SK-N-SH treated with all-trans-retinoic acid at 6 μM for 48 hours (cell line): ENCODE data around the gene PLEKHG3.

Experiments
- ATAC-seq: fragments of 200-7000 bp; cut with Tn5 transposase; 3 replicates; pipeline ENCODE4 v1.9.1; 2020; ENCODE audit warnings: mild to moderate bottlenecking, moderate library complexity
- ARNTL ChIP-seq: fragments of 450-650 bp; formaldehyde crosslinking; IDR thresholded peaks from 2 replicates; pipeline ENCODE4 v1.5.0; 2020; ENCODE audit warnings: low read depth, mild to moderate bottlenecking, moderate library complexity, borderline replicate concordance
- BACH2 ChIP-seq: fragments of 250-450 bp; sonication (Bioruptor Pico); IDR thresholded peaks from 2 replicates; pipeline ENCODE4 v1.9.0; 2021; ENCODE audit warnings: mild to moderate bottlenecking, borderline replicate concordance
- CREB5 ChIP-seq: fragments of 250-450 bp; sonication (Bioruptor Pico); IDR thresholded peaks from 2 replicates; pipeline ENCODE4 v1.5.1; 2020; ENCODE audit warnings: low read depth, mild to moderate bottlenecking, moderate library complexity
- CSDC2 ChIP-seq: fragments of 250-450 bp; sonication (Bioruptor Pico); IDR thresholded peaks from 2 replicates; pipeline ENCODE4 v1.5.0; 2020; ENCODE audit warnings: mild to moderate bottlenecking, moderate library complexity
- CSRNP3 ChIP-seq: fragments of 250-450 bp; sonication (Bioruptor Pico); IDR thresholded peaks from 2 replicates; pipeline ENCODE4 v1.5.1; 2021; ENCODE audit warnings: mild to moderate bottlenecking, moderate library complexity
- ESRRG ChIP-seq: fragments of 250-450 bp; sonication (Bioruptor Pico); IDR thresholded peaks from 2 replicates; pipeline ENCODE4 v1.6.1; 2021; ENCODE audit warnings: mild to moderate bottlenecking
- GLIS3 ChIP-seq: fragments of 250-450 bp; sonication (Bioruptor Pico); IDR thresholded peaks from 2 replicates; pipeline ENCODE4 v1.5.0; 2020; ENCODE audit warnings: mild to moderate bottlenecking, moderate library complexity
- ISL1 ChIP-seq: fragments of 250-450 bp; sonication (Bioruptor Pico); IDR thresholded peaks from 2 replicates; pipeline ENCODE4 v2.1.2; 2022; ENCODE audit warnings: mild to moderate bottlenecking, moderate library complexity
- OSR1 ChIP-seq: fragments of 250-450 bp; sonication (Bioruptor Pico); IDR thresholded peaks from 2 replicates; pipeline ENCODE4 v1.8.0; 2022; ENCODE audit warnings: moderate library complexity, mild to moderate bottlenecking, inconsistent platforms
- PATZ1 ChIP-seq: fragments of 250-450 bp; sonication (Bioruptor Pico); IDR thresholded peaks from 2 replicates; pipeline ENCODE4 v1.8.0; 2020; ENCODE audit warnings: mild to moderate bottlenecking, moderate library complexity, borderline replicate concordance
- POU6F1 ChIP-seq: fragments of 250-450 bp; sonication (Bioruptor Pico); IDR thresholded peaks from 2 replicates; pipeline ENCODE4 v1.8.0; 2021; ENCODE audit warnings: low read depth, mild to moderate bottlenecking, moderate library complexity, borderline replicate concordance
- PPARA ChIP-seq: fragments of 250-450 bp; sonication (Bioruptor Pico); IDR thresholded peaks from 2 replicates; pipeline ENCODE4 v1.5.0; 2020; ENCODE audit warnings: mild to moderate bottlenecking, borderline replicate concordance
- RARB ChIP-seq: fragments of 250-450 bp; sonication (Bioruptor Pico); IDR thresholded peaks from 2 replicates; pipeline ENCODE4 v1.8.0; 2021; ENCODE audit warnings: mild to moderate bottlenecking, moderate library complexity
- SNAI2 ChIP-seq: fragments of 250-450 bp; sonication (Bioruptor Pico); IDR thresholded peaks from 2 replicates; pipeline ENCODE4 v1.5.0; 2020; ENCODE audit warnings: mild to moderate bottlenecking, moderate library complexity
- TCF4 ChIP-seq: fragments of 250-450 bp; sonication (Bioruptor Pico); IDR thresholded peaks from 2 replicates; pipeline ENCODE4 v1.8.0; 2021; ENCODE audit warnings: mild to moderate bottlenecking, moderate library complexity, borderline replicate concordance
- TOX ChIP-seq: fragments of 250-450 bp; sonication (Bioruptor Pico); IDR thresholded peaks from 2 replicates; pipeline ENCODE4 v1.8.0; 2021; ENCODE audit warnings: mild to moderate bottlenecking, moderate library complexity, borderline replicate concordance
- TSHZ2 ChIP-seq: fragments of 250-450 bp; sonication (Bioruptor Pico); IDR thresholded peaks from 2 replicates; pipeline ENCODE4 v1.5.0; 2020; ENCODE audit warnings: mild to moderate bottlenecking, moderate library complexity
- ZC3H10 ChIP-seq: fragments of 250-450 bp; sonication (Bioruptor Pico); IDR thresholded peaks from 2 replicates; pipeline ENCODE4 v1.5.1; 2021; ENCODE audit warnings: mild to moderate bottlenecking, moderate library complexity
- ZFP30 ChIP-seq: fragments of 450-650 bp; formaldehyde crosslinking; IDR thresholded peaks from 2 replicates; pipeline ENCODE4 v1.5.0; 2022; ENCODE audit warnings: mild to moderate bottlenecking, moderate library complexity
- ZNF70 ChIP-seq: fragments of 450-650 bp; formaldehyde crosslinking; IDR thresholded peaks from 2 replicates; pipeline ENCODE4 v1.5.0; 2020; ENCODE audit warnings: mild to moderate bottlenecking, moderate library complexity
- ZNF8 ChIP-seq: fragments of 450-650 bp; formaldehyde crosslinking; IDR thresholded peaks from 2 replicates; pipeline ENCODE4 v1.5.0; 2020; ENCODE audit warnings: mild to moderate bottlenecking, moderate library complexity

Gene PLEKHG3

GRCh38 chr14:64779472-64779871 lies 75.2 kb downstream of the PLEKHG3 start:
- TF ChIP-seq TSHZ2 (CRISPR knock-in tag) = no peak
- TF ChIP-seq ZC3H10 (CRISPR knock-in tag) = no peak
- no peak for TF ChIP-seq ARNTL (CRISPR knock-in tag)
- no peak for TF ChIP-seq ZFP30
- TF ChIP-seq POU6F1 (CRISPR knock-in tag) = no peak
- TF ChIP-seq PATZ1 (CRISPR knock-in tag) = no peak
- TF ChIP-seq ZNF70 (CRISPR knock-in tag) = no peak
- TF ChIP-seq BACH2 (CRISPR knock-in tag) = no peak
- TF ChIP-seq CSRNP3 (CRISPR knock-in tag) = no peak
- no peak for TF ChIP-seq TOX (CRISPR knock-in tag)
- TF ChIP-seq SNAI2 (CRISPR knock-in tag) = no peak
- TF ChIP-seq CSDC2 (CRISPR knock-in tag) = no peak
- TF ChIP-seq OSR1 (CRISPR knock-in tag) = no peak
- no peak for TF ChIP-seq CREB5 (CRISPR knock-in tag)
- no peak for TF ChIP-seq ZNF8 (CRISPR knock-in tag)
- no peak for ATAC-seq

- no peak for ATAC-seq
- no peak for TF ChIP-seq ZNF70 (CRISPR knock-in tag)
- no peak for TF ChIP-seq CREB5 (CRISPR knock-in tag)
- no peak for TF ChIP-seq TCF4 (CRISPR knock-in tag)
- TF ChIP-seq ESRRG = no peak
- TF ChIP-seq GLIS3 (CRISPR knock-in tag) = no peak
- TF ChIP-seq TSHZ2 (CRISPR knock-in tag) = no peak
- no peak for TF ChIP-seq SNAI2 (CRISPR knock-in tag)
- no peak for TF ChIP-seq ZNF8 (CRISPR knock-in tag)
- no peak for TF ChIP-seq PATZ1 (CRISPR knock-in tag)
- TF ChIP-seq BACH2 (CRISPR knock-in tag) = no peak
- no peak for TF ChIP-seq POU6F1 (CRISPR knock-in tag)
- no peak for TF ChIP-seq PPARA (CRISPR knock-in tag)
- TF ChIP-seq ZFP30 = no peak
- TF ChIP-seq CSDC2 (CRISPR knock-in tag) = no peak
- TF ChIP-seq RARB (CRISPR knock-in tag) = no peak
- TF ChIP-seq ISL1 (CRISPR knock-in tag) = no peak
- no peak for TF ChIP-seq OSR1 (CRISPR knock-in tag)
Observed at GRCh38 chr14:64782196-64782595, 78.0 kb downstream of the PLEKHG3 start.
